SIG-M5 treated with dmso at 0.1 percent for 504 hours (cell line): ENCODE results near the gene DNM1.

ENCODE experiments used
- DNase-seq: peaks from one replicate; lab custom pipeline; 2025; ENCODE audit not compliant: unreplicated experiment; lab: John Stamatoyannopoulos, UW

The DNM1 gene

GRCh38 chr9:128204858-128205257, 1.7 kb downstream of the DNM1 start:
- no peak for DNase-seq

- no peak for DNase-seq
Observed at GRCh38 chr9:128205296-128205944, 2.2 kb downstream of the DNM1 start.

GRCh38 chr9:128206484-128206883, 3.3 kb downstream of the DNM1 start:
- no peak for DNase-seq

- DNase-seq: peak; percentile 83
Observed at GRCh38 chr9:128206916-128207910, 4.0 kb downstream of the DNM1 start.

- DNase-seq: no peak
Observed at GRCh38 chr9:128208386-128208785, 5.2 kb downstream of the DNM1 start.

GRCh38 chr9:128208946-128209669, 5.9 kb downstream of the DNM1 start:
- no peak for DNase-seq

- no peak for DNase-seq
Observed at GRCh38 chr9:128211186-128211980, 8.2 kb downstream of the DNM1 start.

- no peak for DNase-seq
Observed at GRCh38 chr9:128211981-128212281, 8.8 kb downstream of the DNM1 start.

- DNase-seq: no peak
Observed at GRCh38 chr9:128213746-128214497, 10.7 kb downstream of the DNM1 start.

- DNase-seq: no peak
Observed at GRCh38 chr9:128214571-128215490, 11.7 kb downstream of the DNM1 start.

GRCh38 chr9:128215491-128216409, 12.6 kb downstream of the DNM1 start:
- no peak for DNase-seq

GRCh38 chr9:128216781-128217553, 13.8 kb downstream of the DNM1 start:
- no peak for DNase-seq

- DNase-seq: no peak
Observed at GRCh38 chr9:128218172-128218517, 15.0 kb downstream of the DNM1 start.

GRCh38 chr9:128218518-128219389, 15.6 kb downstream of the DNM1 start:
- DNase-seq: peak; percentile 96

- DNase-seq: no peak
Observed at GRCh38 chr9:128219831-128220230, 16.7 kb downstream of the DNM1 start.

- DNase-seq: no peak
Observed at GRCh38 chr9:128222026-128222425, 18.8 kb downstream of the DNM1 start.
